ENCODE data around the gene TH.
A peak's percentile ranks its signal among the peaks of the same experiment; 100 is the strongest.
"Not testable (repeated sequence)": the region's sequence is repeated elsewhere in the genome, so short reads cannot be mapped to it uniquely, and the experiment has no call there.

TH gene

DNA sequence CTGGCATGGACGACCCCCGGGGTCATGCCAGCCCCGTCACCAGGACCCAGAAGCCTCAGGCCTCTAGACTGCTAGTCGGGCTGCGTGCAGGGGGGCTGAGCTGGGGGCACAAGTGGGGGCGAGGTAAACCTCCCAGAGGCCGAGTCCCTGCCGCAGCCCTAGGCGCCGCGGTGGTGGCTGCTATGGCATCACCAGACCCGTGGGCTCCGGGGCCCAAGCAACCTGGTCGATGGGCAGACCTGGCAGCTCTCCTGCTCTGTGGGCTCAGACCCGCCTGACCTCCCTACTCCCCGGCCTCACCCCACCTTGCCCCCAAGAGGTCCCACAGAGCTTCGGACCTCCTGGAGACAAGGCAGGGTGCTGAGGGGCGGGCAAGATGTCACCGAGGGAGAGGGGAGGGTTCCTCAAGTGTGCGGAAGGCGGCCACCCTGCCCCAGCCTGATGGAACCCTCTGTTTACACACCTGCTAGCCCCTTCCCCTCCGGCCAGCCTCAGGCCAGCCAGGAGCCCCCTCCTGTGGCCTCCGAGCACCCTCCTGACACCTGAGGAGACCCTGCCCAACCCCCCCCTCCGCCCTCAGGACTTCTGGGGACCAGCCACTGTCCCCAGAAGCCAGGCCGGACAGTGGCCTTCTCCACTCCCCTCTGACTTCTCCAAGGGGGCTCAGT lies 41.8 kb downstream of the TH start:
- no peak for DNase-seq (ENCODE audit: low read depth)

- DNase-seq (ENCODE audit: low read depth) = no peak
Measured at GRCh38 chr11:2129308-2129698, 42.3 kb downstream of the TH start.

DNA sequence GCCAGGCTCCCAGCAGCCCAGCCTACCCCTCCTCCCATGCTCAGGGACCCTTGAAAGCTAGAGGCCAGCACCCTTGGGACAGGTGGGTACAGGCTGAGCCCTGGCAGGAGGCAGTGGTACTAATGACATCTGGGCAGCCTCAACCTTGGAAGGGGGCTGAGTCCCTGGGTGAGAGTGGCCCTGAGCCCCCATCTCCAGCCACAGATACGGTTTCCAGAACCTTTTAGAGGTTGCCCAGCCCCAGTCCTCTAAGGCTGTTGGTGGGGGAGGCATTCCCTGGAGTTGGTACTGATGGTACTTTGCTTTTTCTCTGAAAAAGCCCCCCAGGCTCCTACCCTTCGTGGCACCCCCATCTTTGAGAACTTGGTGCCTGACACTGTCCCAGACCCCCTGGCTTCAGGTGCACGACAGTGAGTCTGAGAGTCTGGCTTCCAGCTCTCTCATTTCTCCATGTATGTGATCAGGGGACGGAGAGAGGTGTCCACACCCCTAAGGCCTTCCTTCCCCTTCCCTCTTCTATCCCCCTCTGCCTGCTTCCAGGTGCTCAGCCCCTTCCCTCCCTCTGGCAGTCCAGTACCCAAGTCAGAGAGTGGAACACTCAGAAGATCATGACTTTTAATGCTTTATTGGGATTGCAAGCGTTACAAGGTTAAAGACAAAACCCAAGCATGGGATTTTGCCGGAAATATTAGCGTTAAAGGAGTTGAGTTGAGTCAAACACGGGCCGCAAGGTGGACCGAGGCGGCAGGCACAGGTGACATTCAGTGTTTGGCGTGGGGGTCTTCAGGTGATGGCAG lies 42.9 kb downstream of the TH start:
- no peak for DNase-seq (ENCODE audit: low read depth)

DNA sequence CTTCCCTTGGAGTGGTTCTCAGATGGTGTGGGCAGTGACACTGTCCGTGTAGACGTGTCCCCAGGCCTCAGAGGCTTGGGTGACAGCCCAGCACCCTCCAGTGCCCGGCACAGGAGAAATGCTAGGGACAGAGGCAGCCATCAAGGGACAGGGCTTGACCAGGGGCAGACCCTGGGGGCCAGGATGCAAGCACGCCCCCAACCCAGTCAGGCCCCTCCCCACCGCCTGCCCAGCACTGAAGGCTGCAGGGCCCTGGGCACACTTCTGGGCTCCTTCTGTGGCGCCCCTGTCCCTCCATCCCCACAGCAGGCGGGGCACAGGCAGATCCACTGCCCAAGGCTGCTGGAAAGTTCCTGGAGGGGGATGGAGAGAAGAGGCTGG lies 43.5 kb downstream of the TH start:
- DNase-seq (ENCODE audit: low read depth) = no peak

DNA sequence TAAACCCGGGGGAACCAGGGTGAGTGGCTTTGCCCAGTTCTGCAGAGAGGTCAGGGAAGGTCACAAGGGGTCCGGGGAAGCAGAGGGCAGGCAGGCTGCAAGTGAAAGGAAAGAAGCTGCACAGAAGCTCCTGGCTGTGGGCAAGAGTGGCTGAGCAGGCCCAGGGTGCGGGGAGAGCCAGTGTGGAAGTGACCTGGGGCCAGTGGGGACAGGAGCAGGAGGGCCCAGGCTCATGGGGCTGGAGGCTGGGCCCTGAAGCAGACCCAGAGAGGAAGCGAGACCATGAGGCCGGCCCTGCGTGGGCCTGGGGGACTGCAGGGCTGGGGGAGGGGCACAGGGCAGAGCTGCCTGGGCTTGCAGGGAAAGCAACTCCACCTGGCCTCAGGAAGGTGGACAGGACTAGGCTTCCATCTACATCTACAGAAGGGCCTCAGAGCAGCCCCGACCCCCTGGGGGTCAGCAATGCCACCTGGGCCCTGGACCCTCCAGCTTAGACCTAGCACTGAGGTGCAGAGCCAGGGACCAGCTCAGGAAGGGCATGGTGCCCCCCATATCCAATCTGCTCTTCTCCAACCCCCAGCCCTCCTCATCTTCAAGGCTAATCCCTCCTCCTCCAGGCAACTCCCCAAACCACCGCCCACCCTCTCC lies 44.0 kb downstream of the TH start:
- no peak for DNase-seq (ENCODE audit: low read depth)

DNA sequence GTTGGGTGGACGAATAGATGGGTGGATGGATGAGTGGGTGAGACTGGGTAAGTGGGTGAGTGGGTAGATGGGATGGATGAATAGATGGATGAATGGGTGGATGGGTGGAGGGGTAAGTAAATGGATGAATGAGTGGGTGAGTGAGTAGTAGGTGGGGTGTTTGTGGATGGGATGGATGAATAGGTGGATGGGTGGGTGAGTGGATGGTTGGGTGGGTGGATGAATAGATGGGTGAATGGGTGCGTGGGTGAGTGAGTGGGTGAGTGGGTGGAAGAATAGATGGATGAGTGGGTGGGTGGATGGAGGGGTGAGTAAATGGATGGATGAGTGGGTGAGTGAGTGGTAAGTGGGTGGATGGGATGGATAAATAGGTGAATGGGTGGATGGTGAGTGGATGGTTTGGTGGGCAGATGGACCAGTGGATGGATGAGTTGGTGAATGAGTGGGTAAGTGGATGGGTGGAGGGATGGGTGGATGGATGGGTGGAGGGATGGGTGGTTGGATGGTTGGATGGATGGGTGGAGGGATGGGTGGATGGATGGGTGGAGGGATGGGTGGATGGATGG lies 45.0 kb downstream of the TH start:
- no peak for DNase-seq (ENCODE audit: low read depth)

DNA sequence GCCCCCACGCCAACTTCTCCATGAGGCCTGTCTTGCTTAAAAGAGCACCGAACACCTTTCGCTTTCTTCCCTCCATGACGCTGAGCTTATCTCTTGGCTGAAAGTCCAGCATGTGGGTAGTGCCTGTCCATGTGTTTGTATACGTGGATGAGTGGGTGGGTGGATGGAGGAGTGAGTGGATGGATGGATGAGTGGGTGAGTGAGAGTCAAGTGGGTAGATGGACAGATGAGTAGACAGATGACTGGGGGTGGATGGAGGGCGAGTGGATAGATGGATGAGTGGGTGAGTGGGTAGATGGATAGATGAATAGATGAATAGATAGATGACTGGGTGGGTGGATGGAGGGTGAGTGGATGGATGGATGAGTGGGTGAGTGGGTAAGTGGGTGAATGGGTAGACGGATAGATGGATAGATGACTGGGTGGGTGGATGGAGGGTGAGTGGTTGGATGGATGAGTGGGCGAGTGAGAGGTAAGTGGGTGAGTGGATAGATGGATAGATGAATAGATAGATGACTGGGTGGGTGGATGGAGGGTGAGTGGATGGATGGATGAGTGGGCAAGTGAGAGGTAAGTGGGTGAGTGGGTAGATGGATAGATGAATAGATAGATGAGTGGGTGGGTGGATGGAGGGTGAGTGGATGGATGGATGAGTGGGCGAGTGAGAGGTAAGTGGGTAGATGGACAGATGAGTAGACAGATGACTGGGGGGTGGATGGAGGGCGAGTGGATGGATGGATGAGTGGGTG lies 46.7 kb downstream of the TH start:
- DNase-seq (ENCODE audit: low read depth) = not testable (repeated sequence)

- DNase-seq (ENCODE audit: low read depth) = no peak
Measured at GRCh38 chr11:2123628-2123960, 48.0 kb downstream of the TH start.

GRCh38 chr11:2122907-2123627 lies 48.5 kb downstream of the TH start:
- DNase-seq (ENCODE audit: low read depth) = no peak

DNA sequence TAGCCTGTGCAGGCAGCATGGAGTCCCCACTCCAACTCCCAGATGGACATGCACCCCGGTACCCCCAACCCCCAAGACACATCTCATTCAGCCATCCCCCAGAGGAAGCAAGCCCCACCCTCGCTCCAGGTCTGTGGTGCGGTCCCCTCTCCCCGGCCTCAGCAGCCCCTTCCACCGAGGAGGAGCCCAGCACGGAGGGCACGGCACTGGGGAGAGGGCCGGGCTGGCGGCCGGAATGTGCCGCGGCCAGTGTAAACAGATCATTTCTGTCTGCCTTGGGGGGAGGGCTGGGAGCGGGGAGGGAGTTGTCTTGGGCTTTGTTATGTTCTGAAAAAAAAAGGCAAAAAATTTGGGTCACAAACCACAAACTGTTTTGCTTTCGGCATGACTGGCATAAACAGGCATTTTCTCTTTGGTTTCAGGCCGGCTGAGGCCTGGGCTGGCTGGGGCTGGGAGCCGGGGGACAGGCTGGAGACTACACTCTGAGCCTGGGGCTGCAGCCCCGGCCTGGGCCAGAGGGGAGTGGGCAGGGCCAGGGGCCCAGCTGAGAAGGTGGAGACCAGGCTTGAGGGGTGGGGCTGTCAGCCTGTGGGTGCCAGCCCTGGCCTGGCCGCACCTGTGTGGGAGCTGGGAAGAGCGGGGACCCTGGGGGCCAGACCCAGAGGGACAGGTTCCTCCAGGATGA lies 49.3 kb downstream of the TH start:
- DNase-seq (ENCODE audit: low read depth) = peak; percentile 60

- no peak for DNase-seq (ENCODE audit: low read depth)
Measured at GRCh38 chr11:2121227-2122130, 50.1 kb downstream of the TH start.

DNA sequence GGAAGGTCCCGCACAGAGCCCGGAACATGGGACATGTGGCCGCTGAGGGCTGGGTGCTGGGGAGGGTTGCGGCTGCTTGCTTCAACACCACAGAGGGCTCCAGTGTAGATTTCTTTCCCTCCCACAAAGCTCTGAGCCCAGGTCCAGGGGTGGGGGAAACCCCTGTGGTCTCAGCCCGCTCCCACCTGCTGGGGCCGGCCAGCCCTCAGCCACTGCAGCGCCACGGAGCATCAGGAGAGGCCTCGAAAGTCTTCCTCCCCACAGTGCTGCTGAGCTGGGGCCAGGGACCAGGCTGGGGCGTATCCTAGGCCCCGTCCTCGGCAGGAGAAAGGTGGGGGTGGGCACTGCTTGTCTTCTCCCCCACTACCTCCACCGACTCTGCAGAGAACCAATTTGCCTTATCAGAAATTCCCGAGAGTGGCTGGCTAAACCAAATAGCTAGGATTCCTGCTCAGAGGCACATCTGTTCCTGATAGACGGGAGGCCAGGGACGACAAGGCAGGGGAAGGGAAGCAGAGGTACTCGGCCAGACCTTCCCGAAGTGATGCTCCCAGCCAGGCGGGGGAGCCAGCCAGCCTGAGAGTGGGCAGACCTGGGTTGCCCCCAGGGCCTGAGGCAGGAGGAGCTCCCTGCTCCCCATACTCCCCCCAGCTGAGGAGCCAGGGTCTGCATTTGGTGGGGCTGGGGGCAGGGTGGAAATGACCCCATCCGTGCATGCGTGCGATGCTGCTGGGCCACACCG lies 51.1 kb downstream of the TH start:
- DNase-seq (ENCODE audit: low read depth) = no peak

DNA sequence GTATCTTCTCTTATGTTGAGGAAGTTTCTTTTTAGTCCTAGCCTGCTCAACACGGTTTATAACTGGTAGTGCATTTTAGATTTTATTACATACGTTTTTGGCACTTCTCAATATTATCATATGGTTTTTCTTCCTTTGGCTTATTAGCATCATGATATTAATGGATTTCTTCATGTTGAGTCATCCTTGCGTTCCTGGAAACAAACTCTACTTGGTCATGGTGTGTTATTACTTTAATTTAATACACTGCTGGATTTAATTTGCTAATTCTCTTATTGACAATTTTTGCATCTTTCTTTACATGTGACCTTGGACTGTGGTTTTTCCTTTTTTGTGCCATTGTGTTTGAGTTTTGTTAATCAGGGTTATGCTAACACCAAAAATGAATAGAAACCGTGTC lies 52.9 kb downstream of the TH start:
- no peak for DNase-seq (ENCODE audit: low read depth)

GRCh38 chr11:2116680-2117079 lies 54.9 kb downstream of the TH start:
- DNase-seq (ENCODE audit: low read depth) = no peak

GRCh38 chr11:2115308-2115707 lies 56.3 kb downstream of the TH start:
- no peak for DNase-seq (ENCODE audit: low read depth)

DNA sequence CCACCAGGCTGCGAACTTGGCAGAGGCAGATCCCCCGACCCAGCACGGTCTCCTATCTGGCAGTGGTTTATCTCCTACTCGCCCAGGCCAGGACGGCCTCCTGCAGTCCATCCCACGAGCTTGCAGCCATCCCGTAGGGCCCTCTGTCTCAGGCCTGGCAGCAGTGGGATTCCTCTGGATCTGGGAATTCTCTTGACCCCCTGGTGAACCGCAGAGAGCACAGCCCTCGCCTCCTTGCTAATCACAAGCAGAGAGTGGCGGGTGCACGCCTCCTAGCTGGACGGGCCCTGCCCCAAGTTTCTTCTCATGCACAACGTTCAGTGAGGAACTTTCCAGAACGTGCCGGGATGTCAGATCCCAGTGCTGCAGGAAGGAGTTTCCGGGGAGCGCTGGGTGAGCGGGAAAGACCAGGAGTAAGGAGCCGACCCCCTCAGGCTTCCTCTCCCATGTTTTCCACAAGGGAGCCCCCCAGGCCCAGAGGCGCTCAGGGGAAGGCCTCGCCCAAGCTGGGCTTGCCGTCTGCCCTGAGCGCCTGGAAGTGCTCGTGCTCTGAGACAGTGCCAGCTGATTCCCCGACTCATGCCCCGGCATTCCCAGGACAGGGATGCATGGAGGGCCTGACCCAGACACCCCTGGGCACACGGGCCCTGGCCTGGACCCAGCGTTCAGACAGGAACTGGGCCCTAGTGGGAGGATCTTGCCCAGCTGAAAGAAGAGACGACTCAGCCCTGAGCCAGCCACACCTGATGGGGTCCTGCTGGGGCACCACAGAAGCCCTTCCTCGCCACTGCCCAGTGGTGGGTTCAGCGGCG lies 57.0 kb downstream of the TH start:
- no peak for DNase-seq (ENCODE audit: low read depth)

Measured in iris pigment epithelial cell (primary cell).